Measurements from ENCODE around the gene CABLES1. TPM values are rescaled to one million over a fixed set of nuclear protein-coding genes. Genes with fewer than 3 reads are reported as not detected.

CABLES1 gene
- polyA plus RNA-seq, 1 of the 3 experiments (the other 2 are of a cell fraction): 2.2 TPM

- TF ChIP-seq REST (IDR thresholded peaks at IDR 0.05; ENCODE audit: low read depth, low read length) (no peak), JUND (IDR thresholded peaks at IDR 0.05) (no peak), CTCF (IDR thresholded peaks at IDR 0.05) (no peak), EZH2phosphoT487 (IDR thresholded peaks at IDR 0.05; ENCODE audit: borderline replicate concordance, low read depth) (no peak)
Measured at GRCh38 chr18:23134780-23135549, at the start of gene CABLES1 (continued).

GRCh38 chr18:23087352-23087751, 47.9 kb upstream of the CABLES1 start:
- Histone ChIP-seq H4K20me1 (ENCODE audit: insufficient read depth) (no peaks in the 10 kb centered on the region), H3K9ac (no peak overlapping the region), H3K9me2 (no peaks in the 10 kb centered on the region), H3K36me3 (replicated peaks in 1 of 2; ENCODE audit: control insufficient read depth in 1 of 2, insufficient read depth in 2 of 2, low read length in 1 of 2) (no peaks in the 10 kb centered on the region), H3K9me3 (no peaks in the 10 kb centered on the region), H3K4me3 (ENCODE audit: low read depth in 2 of 2, low read length in 1 of 2) (no peak overlapping the region), H3F3A (replicated peaks; ENCODE audit: insufficient read depth) (peaks cover 10% of the 10 kb centered on the region), H3K79me2 (ENCODE audit: insufficient read depth) (no peaks in the 10 kb centered on the region), H3K4me1 (ENCODE audit: control insufficient read depth in 1 of 2, insufficient read depth in 2 of 2, low read depth in 1 of 2, low read length in 1 of 2) (peaks cover 5 to 16% of the 10 kb centered on the region in 2 experiments; a peak in 3 of 4 replicates), H2AFZ (ENCODE audit: low read depth) (no peak overlapping the region), H3K27ac (ENCODE audit: low read depth in 2 of 2, low read length in 1 of 2) (peak overlapping the region; percentile 32 to 55; a peak in 3 of 4 replicates), H3K27me3 (ENCODE audit: insufficient read depth) (no peaks in the 10 kb centered on the region), H3K4me2 (peak overlapping the region; percentile 32; the same call in 1 of the 2 replicates)
- ChIA-PET POLR2A (no interaction called here), CTCF (interaction anchor here (0.9 to 2.4 kb wide), 5 partner anchors 9 to 324 kb away, joined by 3 to 11 read pairs (median 3); no protein-coding TSS in a partner anchor)
- DNase-seq: peak; percentile 69
- WGBS (ENCODE audit: low lambda C conversion rate): 39% methylated on average over 3 of the region's 3 CpGs
- peak; percentile 99 for TF ChIP-seq RCOR1 (IDR thresholded peaks at IDR 0.05; ENCODE audit: low read length)
- TF ChIP-seq TEAD4 (IDR thresholded peaks at IDR 0.05; ENCODE audit: borderline replicate concordance, insufficient read depth): peak; percentile 56; the same call in 1 of the 2 replicates
- TF ChIP-seq YY1 (IDR thresholded peaks at IDR 0.05; ENCODE audit: low read depth): 0 out of 2 replicates have a peak, but pooled peaks have one; percentile 20
- peak; percentile 95 for TF ChIP-seq PBX3 (IDR thresholded peaks at IDR 0.05)
- TF ChIP-seq EZH2phosphoT487 (IDR thresholded peaks at IDR 0.05; ENCODE audit: borderline replicate concordance, low read depth): no peak
- peak; percentile 42; the same call in 1 of the 2 replicates for TF ChIP-seq MAX (IDR thresholded peaks at IDR 0.05; ENCODE audit: low read depth)
- TF ChIP-seq ZBTB33 (IDR thresholded peaks at IDR 0.05; ENCODE audit: borderline replicate concordance, low read depth): peak; percentile 36; the same call in 1 of the 2 replicates
- peak; percentile 89 for TF ChIP-seq FOXJ3 (CRISPR knock-in tag; IDR thresholded peaks at IDR 0.05)
- TF ChIP-seq SIN3A (IDR thresholded peaks at IDR 0.05; ENCODE audit: borderline replicate concordance, low read depth, low read length): no peak
- peak; percentile 89 for TF ChIP-seq POLR2AphosphoS5 (IDR thresholded peaks at IDR 0.05; ENCODE audit: low read depth, low read length)
- TF ChIP-seq JUND (IDR thresholded peaks at IDR 0.05): peak; percentile 74
- TF ChIP-seq GATA2 (CRISPR knock-in tag; IDR thresholded peaks at IDR 0.05): peak; percentile 95
- TF ChIP-seq EP300 (IDR thresholded peaks at IDR 0.05; ENCODE audit: borderline replicate concordance in 1 of 2, low read depth in 1 of 2, low read length in 1 of 2): peak; percentile 72 to 97
- TF ChIP-seq NFIC (IDR thresholded peaks at IDR 0.05; ENCODE audit: borderline replicate concordance): peak; percentile 51; the same call in 1 of the 2 replicates
- TF ChIP-seq TCF12 (IDR thresholded peaks at IDR 0.05): peak; percentile 99
- TF ChIP-seq CHD2 (IDR thresholded peaks at IDR 0.05; ENCODE audit: low read length, partially characterized antibody): peak; percentile 76
- TF ChIP-seq FOSL2 (IDR thresholded peaks at IDR 0.05; ENCODE audit: borderline replicate concordance, low read depth): no peak
